H9 (cell line): ENCODE results near the gene SPOCD1. TPM values are rescaled to one million over a fixed set of nuclear protein-coding genes. Genes with fewer than 3 reads are reported as not detected.

ENCODE experiments used
- DNase-seq: peaks from one replicate; pipeline ENCODE4 v3.0.0-alpha.2; 2017
- H2AFZ ChIP-seq: one replicate; pipeline ENCODE4 v1.6.1; 2013; ENCODE audit warnings: mild to moderate bottlenecking, low read length, control low read depth, moderate library complexity
- H2AK5ac ChIP-seq: 2 replicates; pipeline ENCODE4 v1.6.1; 2013; ENCODE audit warnings: low read length, control low read depth, mixed read lengths; ENCODE audit not compliant: insufficient read length
- H2BK120ac ChIP-seq: one replicate; pipeline ENCODE4 v1.6.1; 2013; ENCODE audit warnings: low read depth, mild to moderate bottlenecking, low read length, control low read depth, inconsistent platforms; ENCODE audit not compliant: poor library complexity, severe bottlenecking
- H2BK12ac ChIP-seq: 2 replicates; pipeline ENCODE4 v1.6.1; 2013; ENCODE audit warnings: low read length, control low read depth, mixed read lengths, low read depth; ENCODE audit not compliant: insufficient read length
- H2BK15ac ChIP-seq: 2 replicates; pipeline ENCODE4 v1.6.1; 2013; ENCODE audit warnings: low read depth, low read length, control low read depth
- H2BK20ac ChIP-seq: one replicate; pipeline ENCODE4 v1.6.1; 2013; ENCODE audit warnings: low read depth, mild to moderate bottlenecking, low read length, control low read depth, inconsistent platforms; ENCODE audit not compliant: poor library complexity, severe bottlenecking
- H2BK5ac ChIP-seq: 2 replicates; pipeline ENCODE4 v1.6.1; 2013; ENCODE audit warnings: low read length, control low read depth, mixed read lengths; ENCODE audit not compliant: insufficient read length
- H3K14ac ChIP-seq: 2 replicates; pipeline ENCODE4 v1.6.1; 2013; ENCODE audit warnings: low read length, control low read depth; ENCODE audit not compliant: insufficient read depth
- H3K18ac ChIP-seq: 2 replicates; pipeline ENCODE4 v1.6.1; 2013; ENCODE audit warnings: low read depth, mild to moderate bottlenecking, mixed read lengths, low read length, control low read depth; ENCODE audit not compliant: insufficient read length
- H3K23ac ChIP-seq: 2 replicates; pipeline ENCODE4 v1.6.1; 2013; ENCODE audit warnings: low read length, control low read depth, mixed read lengths, low read depth; ENCODE audit not compliant: insufficient read length
- H3K23me2 ChIP-seq: 2 replicates; pipeline ENCODE4 v1.6.1; 2013; ENCODE audit warnings: low read depth, mild to moderate bottlenecking, mixed read lengths, low read length, control low read depth; ENCODE audit not compliant: insufficient read length, poor library complexity, severe bottlenecking
- H3K27ac ChIP-seq: 2 replicates; pipeline ENCODE4 v1.5.1; 2013; ENCODE audit warnings: low read length, control low read depth, mixed read lengths, low read depth; ENCODE audit not compliant: insufficient read length
- H3K27me3 ChIP-seq: 2 replicates; pipeline ENCODE4 v1.6.1; 2013; ENCODE audit warnings: low read length, control low read depth, inconsistent platforms; ENCODE audit not compliant: insufficient read depth
- H3K4ac ChIP-seq: 2 replicates; pipeline ENCODE4 v1.6.1; 2013; ENCODE audit warnings: low read depth, mild to moderate bottlenecking, control low read depth, inconsistent platforms, low read length, moderate library complexity
- H3K4me1 ChIP-seq: 2 replicates; pipeline ENCODE4 v1.6.1; 2013; ENCODE audit warnings: low read length, control low read depth, inconsistent platforms; ENCODE audit not compliant: insufficient read depth
- H3K4me2 ChIP-seq: 2 replicates; pipeline ENCODE4 v1.6.1; 2013; ENCODE audit warnings: low read length, control low read depth, mixed read lengths; ENCODE audit not compliant: insufficient read length, insufficient read depth
- H3K56ac ChIP-seq: 2 replicates; pipeline ENCODE4 v1.6.1; 2013; ENCODE audit warnings: low read depth, mild to moderate bottlenecking, mixed read lengths, low read length, control low read depth; ENCODE audit not compliant: insufficient read length
- H3K79me1 ChIP-seq: 2 replicates; pipeline ENCODE4 v1.6.1; 2013; ENCODE audit warnings: low read depth, mild to moderate bottlenecking, moderate library complexity, low read length, control low read depth, inconsistent platforms; ENCODE audit not compliant: insufficient read depth, poor library complexity, severe bottlenecking
- H3K79me2 ChIP-seq: 2 replicates; pipeline ENCODE4 v1.6.1; 2013; ENCODE audit warnings: low read length, control low read depth, inconsistent platforms; ENCODE audit not compliant: insufficient read depth
- H3K9ac ChIP-seq: 2 replicates; pipeline ENCODE4 v1.6.1; 2013; ENCODE audit warnings: low read length, control low read depth, mixed read lengths; ENCODE audit not compliant: insufficient read length; ENCODE audit errors: extremely low read depth
- H3K9me3 ChIP-seq: one replicate; pipeline ENCODE4 v1.6.1; 2013; ENCODE audit warnings: low read depth, low read length, inconsistent platforms; ENCODE audit not compliant: control insufficient read depth
- H3T11ph ChIP-seq: one replicate; pipeline ENCODE4 v1.6.1; 2013; ENCODE audit warnings: mild to moderate bottlenecking, low read length, control low read depth, inconsistent platforms
- H4K20me1 ChIP-seq: one replicate; pipeline ENCODE4 v1.6.1; 2013; ENCODE audit not compliant: control insufficient read depth, insufficient read length, insufficient read depth
- H4K5ac ChIP-seq: 2 replicates; pipeline ENCODE4 v1.6.1; 2013; ENCODE audit warnings: low read depth, mild to moderate bottlenecking, mixed read lengths, low read length, control low read depth; ENCODE audit not compliant: insufficient read length
- H4K8ac ChIP-seq: replicated peaks from 2 replicates; pipeline ENCODE4 v1.6.1; 2013; ENCODE audit warnings: low read length, control low read depth, mixed read lengths, low read depth; ENCODE audit not compliant: insufficient read length
- H4K91ac ChIP-seq: 2 replicates; pipeline ENCODE4 v1.6.1; 2013; ENCODE audit warnings: low read depth, mild to moderate bottlenecking, moderate library complexity, mixed read lengths, low read length, control low read depth; ENCODE audit not compliant: insufficient read length
- H3K27ac Mint-ChIP-seq, 3 experiments: 2 replicates in 2 of 3; 3 replicates in 1 of 3; pipeline ENCODE4 v1.8.0; 2020 to 2021; ENCODE audit warnings: mixed read lengths in 3 of 3, mild to moderate bottlenecking in 1 of 3, moderate library complexity in 1 of 3
- H3K27me3 Mint-ChIP-seq: 2 replicates; pipeline ENCODE4 v1.8.0; 2021; ENCODE audit warnings: low read depth, mild to moderate bottlenecking, moderate library complexity, mixed read lengths
- H3K36me3 Mint-ChIP-seq, 3 experiments: 2 replicates in 2 of 3; 3 replicates in 1 of 3; pipeline ENCODE4 v1.8.0; 2020 to 2021; ENCODE audit warnings: low read depth in 3 of 3, mixed read lengths in 3 of 3; ENCODE audit not compliant: insufficient read depth in 1 of 3
- H3K4me1 Mint-ChIP-seq, 2 experiments: 2 replicates each; pipeline ENCODE4 v1.8.0; 2020; ENCODE audit warnings: mixed read lengths in 2 of 2
- H3K4me3 Mint-ChIP-seq, 2 experiments: 2 replicates in 1 of 2; 3 replicates in 1 of 2; pipeline ENCODE4 v1.8.0; 2020 to 2021; ENCODE audit warnings: mild to moderate bottlenecking in 2 of 2, mixed read lengths in 2 of 2, moderate library complexity in 1 of 2
- H3K9me3 Mint-ChIP-seq, 2 experiments: 2 replicates in 1 of 2; 3 replicates in 1 of 2; pipeline ENCODE4 v1.8.0; 2020; ENCODE audit warnings: mild to moderate bottlenecking in 2 of 2, mixed read lengths in 2 of 2, moderate library complexity in 1 of 2
- WGBS: extraction: QIAGEN DNeasy Blood & Tissue Kit; methylation state at CpG from one replicate; pipeline ENCODE4 v1.1.7; 2013; ENCODE audit warnings: missing lambda C conversion rate, low lambda C conversion rate, mixed read lengths; ENCODE audit not compliant: insufficient read length; ENCODE audit errors: extremely low coverage; 5-methylcytosine and 5-hydroxymethylcytosine counted together
- total RNA-seq: library from RNA; stranded (reverse); gene quantifications from 2 replicates; pipeline ENCODE4 v1.2.1, GENCODE V29; 2021
- TF ChIP-seq, protein P1 (sequence below): fragments of 200-600 bp; sonication (generic); conservative IDR thresholded peaks from 3 replicates; pipeline ENCODE4 v1.8.0; 2021; ENCODE audit warnings: antibody characterized with exemption, mild to moderate bottlenecking

Gene SPOCD1
- total RNA-seq, 1 experiment from 2014 or later, result 1.5 TPM

DNA sequence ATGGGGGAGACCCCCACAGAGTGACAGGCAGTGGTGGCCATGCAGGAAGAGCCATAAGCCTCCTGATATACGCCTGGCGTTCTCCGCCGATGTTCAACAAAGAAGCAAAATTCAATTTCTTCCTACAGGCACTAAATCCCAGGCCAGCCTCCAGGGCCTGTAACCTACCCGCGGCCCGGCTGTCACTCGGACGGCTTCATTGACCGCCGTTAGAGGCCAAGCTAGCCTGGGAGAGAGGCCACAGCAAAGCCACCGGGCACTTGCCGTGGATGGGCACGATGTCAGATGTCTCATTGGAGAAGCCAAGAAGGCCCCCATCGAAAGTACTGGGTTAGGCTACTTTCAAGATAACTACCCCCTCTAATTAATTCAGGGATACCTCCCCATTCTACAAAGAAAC, 61.4 kb downstream of the SPOCD1 start:
- Histone ChIP-seq H3K4ac (no peak overlapping the region), H2BK5ac (no peak overlapping the region), H4K20me1 (no peaks in the 10 kb centered on the region), H4K8ac (no peak overlapping the region), H3K79me2 (no peaks in the 10 kb centered on the region), H2BK12ac (no peak overlapping the region), H4K91ac (no peak overlapping the region), H3K9me3 (no peaks in the 10 kb centered on the region), H3K27ac (no peak overlapping the region), H3K27me3 (no peaks in the 10 kb centered on the region), H4K5ac (no peak overlapping the region), H2BK20ac (no peak overlapping the region), H3K14ac (no peak overlapping the region), H3K4me1 (peaks cover 11% of the 10 kb centered on the region; the same call in 1 of the 2 replicates), H3K79me1 (no peaks in the 10 kb centered on the region), H2BK120ac (no peak overlapping the region), H3K9ac (no peak overlapping the region), H3K56ac (no peak overlapping the region), H2AK5ac (no peak overlapping the region), H2BK15ac (no peak overlapping the region), H2AFZ (no peak overlapping the region), H3T11ph (no peak overlapping the region), H3K23me2 (no peaks in the 10 kb centered on the region), H3K23ac (no peak overlapping the region), H3K18ac (no peak overlapping the region), H3K4me2 (no peak overlapping the region)
- DNase-seq, result no peak
- H3K4me3 Mint-ChIP-seq, result no peak overlapping the region
- TF ChIP-seq, protein P1, sequence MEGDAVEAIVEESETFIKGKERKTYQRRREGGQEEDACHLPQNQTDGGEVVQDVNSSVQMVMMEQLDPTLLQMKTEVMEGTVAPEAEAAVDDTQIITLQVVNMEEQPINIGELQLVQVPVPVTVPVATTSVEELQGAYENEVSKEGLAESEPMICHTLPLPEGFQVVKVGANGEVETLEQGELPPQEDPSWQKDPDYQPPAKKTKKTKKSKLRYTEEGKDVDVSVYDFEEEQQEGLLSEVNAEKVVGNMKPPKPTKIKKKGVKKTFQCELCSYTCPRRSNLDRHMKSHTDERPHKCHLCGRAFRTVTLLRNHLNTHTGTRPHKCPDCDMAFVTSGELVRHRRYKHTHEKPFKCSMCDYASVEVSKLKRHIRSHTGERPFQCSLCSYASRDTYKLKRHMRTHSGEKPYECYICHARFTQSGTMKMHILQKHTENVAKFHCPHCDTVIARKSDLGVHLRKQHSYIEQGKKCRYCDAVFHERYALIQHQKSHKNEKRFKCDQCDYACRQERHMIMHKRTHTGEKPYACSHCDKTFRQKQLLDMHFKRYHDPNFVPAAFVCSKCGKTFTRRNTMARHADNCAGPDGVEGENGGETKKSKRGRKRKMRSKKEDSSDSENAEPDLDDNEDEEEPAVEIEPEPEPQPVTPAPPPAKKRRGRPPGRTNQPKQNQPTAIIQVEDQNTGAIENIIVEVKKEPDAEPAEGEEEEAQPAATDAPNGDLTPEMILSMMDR, result no peak
- H3K9me3 Mint-ChIP-seq, result no peaks in the 10 kb centered on the region
- no peak overlapping the region; a peak in 1 of 7 replicates for H3K27ac Mint-ChIP-seq
- no CpG with 5 or more reads among the region's 15 CpGs for WGBS
- peaks cover 38 to 47% of the 10 kb centered on the region in 2 experiments for H3K4me1 Mint-ChIP-seq
- no peaks in the 10 kb centered on the region for H3K36me3 Mint-ChIP-seq
- H3K27me3 Mint-ChIP-seq, result 0 out of 2 replicates have a peak, but pooled peaks cover 2% of the 10 kb centered on the region
